Esophagus muscularis mucosa (tissue), 4 donors: ENCODE data around the gene HOOK1.

Experiments used
- EP300 ChIP-seq: sonication (generic); formaldehyde crosslinking; IDR thresholded peaks from one replicate; pipeline ENCODE4 v1.6.1; 2017; ENCODE audit warnings: antibody characterized with exemption
- POLR2A ChIP-seq: fragments of 450-650 bp; IDR thresholded peaks from one replicate; pipeline ENCODE4 v1.6.1; 2017; ENCODE audit warnings: antibody characterized with exemption, moderate library complexity, mild to moderate bottlenecking, low read depth
- POLR2AphosphoS5 ChIP-seq, 2 donors: sonication (generic); formaldehyde crosslinking; IDR thresholded peaks; one replicate each; pipeline ENCODE4 v1.6.1; 2017; ENCODE audit warnings: antibody characterized with exemption in 2 of 2
- TF ChIP-seq, protein P1 (sequence below), 3 experiments: fragments of 200-600 bp in 2 of 3; fragments of 450-650 bp in 1 of 3; sonication (generic) in 2 of 3; IDR thresholded peaks; one replicate each; pipeline ENCODE4 v1.5.1; 2017 to 2019; ENCODE audit warnings: antibody characterized with exemption in 3 of 3, mild to moderate bottlenecking in 2 of 3, moderate library complexity in 1 of 3

DNA sequence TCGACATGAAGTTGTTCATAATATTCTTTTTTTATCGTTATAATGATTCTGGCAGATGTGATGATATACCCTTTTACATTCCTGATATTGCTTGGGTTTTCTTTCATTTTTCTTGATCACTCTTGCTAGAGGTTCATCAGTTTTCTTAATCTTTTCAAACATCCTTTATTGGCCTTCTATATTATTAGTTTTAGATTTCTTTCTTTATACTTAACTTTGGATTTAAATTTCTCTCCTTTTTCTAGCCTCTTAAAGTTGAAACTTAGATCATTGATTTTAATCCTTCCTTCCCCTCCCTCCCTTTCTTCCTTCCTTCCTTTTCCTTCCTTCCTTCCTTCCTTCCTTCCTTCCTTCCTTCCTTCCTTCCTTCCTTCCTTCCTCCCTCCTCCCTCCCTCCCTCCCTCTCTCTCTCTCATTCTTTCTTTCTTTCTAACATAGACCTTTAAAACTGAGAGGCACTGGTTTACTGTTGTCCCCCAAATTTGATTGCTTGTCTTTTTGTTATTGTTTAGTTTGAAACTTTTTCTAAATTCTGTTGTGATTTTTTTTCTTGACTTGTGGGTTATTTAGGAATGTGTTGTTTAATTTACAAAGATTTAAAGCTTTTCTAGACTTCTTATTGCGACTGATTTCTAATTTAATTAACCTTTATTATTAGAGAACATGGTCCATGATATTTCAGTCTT lies 31.6 kb downstream of the HOOK1 start:
- TF ChIP-seq, protein P1, sequence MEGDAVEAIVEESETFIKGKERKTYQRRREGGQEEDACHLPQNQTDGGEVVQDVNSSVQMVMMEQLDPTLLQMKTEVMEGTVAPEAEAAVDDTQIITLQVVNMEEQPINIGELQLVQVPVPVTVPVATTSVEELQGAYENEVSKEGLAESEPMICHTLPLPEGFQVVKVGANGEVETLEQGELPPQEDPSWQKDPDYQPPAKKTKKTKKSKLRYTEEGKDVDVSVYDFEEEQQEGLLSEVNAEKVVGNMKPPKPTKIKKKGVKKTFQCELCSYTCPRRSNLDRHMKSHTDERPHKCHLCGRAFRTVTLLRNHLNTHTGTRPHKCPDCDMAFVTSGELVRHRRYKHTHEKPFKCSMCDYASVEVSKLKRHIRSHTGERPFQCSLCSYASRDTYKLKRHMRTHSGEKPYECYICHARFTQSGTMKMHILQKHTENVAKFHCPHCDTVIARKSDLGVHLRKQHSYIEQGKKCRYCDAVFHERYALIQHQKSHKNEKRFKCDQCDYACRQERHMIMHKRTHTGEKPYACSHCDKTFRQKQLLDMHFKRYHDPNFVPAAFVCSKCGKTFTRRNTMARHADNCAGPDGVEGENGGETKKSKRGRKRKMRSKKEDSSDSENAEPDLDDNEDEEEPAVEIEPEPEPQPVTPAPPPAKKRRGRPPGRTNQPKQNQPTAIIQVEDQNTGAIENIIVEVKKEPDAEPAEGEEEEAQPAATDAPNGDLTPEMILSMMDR (IDR thresholded peaks at IDR 0.05), result no peak
- TF ChIP-seq POLR2A (no peak), POLR2AphosphoS5 (IDR thresholded peaks at IDR 0.05) (no peak), EP300 (no peak)
